Neural cell (in vitro differentiated cells): ENCODE data around the gene GTF2IRD1.
"Not testable (repeated sequence)": the region's sequence is repeated elsewhere in the genome, so short reads cannot be mapped to it uniquely, and the experiment has no call there.

Experiments
- TAF1 ChIP-seq: IDR thresholded peaks from 2 replicates; pipeline ENCODE4 v1.6.1; 2012; ENCODE audit warnings: low read depth
- TF ChIP-seq, protein P1 (sequence below): IDR thresholded peaks from 2 replicates; pipeline ENCODE4 v1.6.1; 2012; ENCODE audit warnings: borderline replicate concordance
- TF ChIP-seq, protein P2 (sequence below): fragments of 450-650 bp; IDR thresholded peaks from 2 replicates; pipeline ENCODE4 v1.5.1; 2014; ENCODE audit warnings: antibody characterized with exemption, mild to moderate bottlenecking, moderate library complexity; ENCODE audit not compliant: poor library complexity, severe bottlenecking

DNA sequence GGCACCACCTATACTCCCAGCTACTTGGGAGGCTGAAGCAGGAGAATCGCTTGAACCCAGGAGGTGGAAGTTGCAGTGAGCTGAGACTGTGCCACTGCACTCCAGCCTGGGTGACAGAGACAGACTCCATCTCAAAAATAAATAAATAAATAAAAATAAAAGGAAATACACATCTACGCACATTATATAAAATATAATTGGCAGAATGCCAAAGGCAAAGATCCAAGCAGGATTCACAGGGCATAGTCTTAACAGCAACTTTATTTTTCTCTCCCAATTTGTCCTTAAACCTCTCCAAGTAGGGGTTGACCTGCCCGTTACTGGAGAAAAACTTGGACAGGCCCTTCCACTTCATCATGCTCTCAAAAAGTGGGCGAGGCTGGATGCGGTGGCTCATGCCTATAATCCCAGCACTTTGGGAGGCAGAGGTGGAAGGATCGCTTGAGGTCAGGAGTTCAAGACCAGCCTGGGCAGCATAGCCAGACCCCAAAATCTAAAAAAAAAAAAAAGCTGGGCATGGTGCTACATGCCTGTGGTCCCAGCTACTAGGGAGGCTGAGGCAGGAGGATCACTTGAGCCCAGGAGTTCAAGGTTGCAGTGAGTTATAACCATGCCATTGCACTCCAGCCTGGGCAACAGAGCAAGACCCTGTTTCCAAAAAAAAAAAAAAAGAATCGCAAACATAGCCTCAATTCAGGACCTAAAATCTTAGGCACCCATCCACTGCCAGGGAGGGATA lies 38.9 kb upstream of the GTF2IRD1 start:
- TF ChIP-seq, protein P1, sequence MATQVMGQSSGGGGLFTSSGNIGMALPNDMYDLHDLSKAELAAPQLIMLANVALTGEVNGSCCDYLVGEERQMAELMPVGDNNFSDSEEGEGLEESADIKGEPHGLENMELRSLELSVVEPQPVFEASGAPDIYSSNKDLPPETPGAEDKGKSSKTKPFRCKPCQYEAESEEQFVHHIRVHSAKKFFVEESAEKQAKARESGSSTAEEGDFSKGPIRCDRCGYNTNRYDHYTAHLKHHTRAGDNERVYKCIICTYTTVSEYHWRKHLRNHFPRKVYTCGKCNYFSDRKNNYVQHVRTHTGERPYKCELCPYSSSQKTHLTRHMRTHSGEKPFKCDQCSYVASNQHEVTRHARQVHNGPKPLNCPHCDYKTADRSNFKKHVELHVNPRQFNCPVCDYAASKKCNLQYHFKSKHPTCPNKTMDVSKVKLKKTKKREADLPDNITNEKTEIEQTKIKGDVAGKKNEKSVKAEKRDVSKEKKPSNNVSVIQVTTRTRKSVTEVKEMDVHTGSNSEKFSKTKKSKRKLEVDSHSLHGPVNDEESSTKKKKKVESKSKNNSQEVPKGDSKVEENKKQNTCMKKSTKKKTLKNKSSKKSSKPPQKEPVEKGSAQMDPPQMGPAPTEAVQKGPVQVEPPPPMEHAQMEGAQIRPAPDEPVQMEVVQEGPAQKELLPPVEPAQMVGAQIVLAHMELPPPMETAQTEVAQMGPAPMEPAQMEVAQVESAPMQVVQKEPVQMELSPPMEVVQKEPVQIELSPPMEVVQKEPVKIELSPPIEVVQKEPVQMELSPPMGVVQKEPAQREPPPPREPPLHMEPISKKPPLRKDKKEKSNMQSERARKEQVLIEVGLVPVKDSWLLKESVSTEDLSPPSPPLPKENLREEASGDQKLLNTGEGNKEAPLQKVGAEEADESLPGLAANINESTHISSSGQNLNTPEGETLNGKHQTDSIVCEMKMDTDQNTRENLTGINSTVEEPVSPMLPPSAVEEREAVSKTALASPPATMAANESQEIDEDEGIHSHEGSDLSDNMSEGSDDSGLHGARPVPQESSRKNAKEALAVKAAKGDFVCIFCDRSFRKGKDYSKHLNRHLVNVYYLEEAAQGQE = not testable (repeated sequence)
- TF ChIP-seq TAF1 = not testable (repeated sequence)
- TF ChIP-seq, protein P2, sequence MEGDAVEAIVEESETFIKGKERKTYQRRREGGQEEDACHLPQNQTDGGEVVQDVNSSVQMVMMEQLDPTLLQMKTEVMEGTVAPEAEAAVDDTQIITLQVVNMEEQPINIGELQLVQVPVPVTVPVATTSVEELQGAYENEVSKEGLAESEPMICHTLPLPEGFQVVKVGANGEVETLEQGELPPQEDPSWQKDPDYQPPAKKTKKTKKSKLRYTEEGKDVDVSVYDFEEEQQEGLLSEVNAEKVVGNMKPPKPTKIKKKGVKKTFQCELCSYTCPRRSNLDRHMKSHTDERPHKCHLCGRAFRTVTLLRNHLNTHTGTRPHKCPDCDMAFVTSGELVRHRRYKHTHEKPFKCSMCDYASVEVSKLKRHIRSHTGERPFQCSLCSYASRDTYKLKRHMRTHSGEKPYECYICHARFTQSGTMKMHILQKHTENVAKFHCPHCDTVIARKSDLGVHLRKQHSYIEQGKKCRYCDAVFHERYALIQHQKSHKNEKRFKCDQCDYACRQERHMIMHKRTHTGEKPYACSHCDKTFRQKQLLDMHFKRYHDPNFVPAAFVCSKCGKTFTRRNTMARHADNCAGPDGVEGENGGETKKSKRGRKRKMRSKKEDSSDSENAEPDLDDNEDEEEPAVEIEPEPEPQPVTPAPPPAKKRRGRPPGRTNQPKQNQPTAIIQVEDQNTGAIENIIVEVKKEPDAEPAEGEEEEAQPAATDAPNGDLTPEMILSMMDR = not testable (repeated sequence)
